ENCODE results near the gene CMTM8. TPM values are rescaled to one million over a fixed set of nuclear protein-coding genes. Genes with fewer than 3 reads are reported as not detected.
"Not testable (repeated sequence)": the region's sequence is repeated elsewhere in the genome, so short reads cannot be mapped to it uniquely, and the experiment has no call there.

The CMTM8 gene
- total RNA-seq, 2 experiments from 2014 or later: 5.7 to 6.2 TPM

DNA sequence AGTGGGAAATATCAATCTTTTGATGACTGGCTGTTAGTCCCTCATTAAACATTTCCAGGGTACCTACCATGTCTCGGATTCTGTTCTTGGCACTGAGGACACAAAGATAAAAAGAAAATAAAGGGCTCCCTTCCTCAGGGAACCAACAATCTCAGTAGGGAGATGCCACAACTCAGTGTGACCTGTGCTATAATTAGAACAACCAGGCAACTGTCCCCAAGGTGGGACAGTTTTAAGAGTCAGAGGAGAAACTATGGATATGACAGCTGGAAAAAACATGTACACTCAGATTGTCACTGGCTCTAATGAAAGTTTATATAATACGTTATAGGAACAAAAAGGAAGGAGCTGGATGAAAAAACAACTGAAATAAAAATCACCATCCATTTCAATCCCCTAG, 23.3 kb upstream of the CMTM8 start:
- Mint-ChIP-seq H3K9me3 (no peaks in the 10 kb centered on the region), H3K27me3 (peaks cover 3% of the 10 kb centered on the region), H3K4me1 (no peaks in the 10 kb centered on the region), H3K27ac (no peak overlapping the region), H3K4me3 (no peak overlapping the region), H3K36me3 (ENCODE audit: low read depth) (no peaks in the 10 kb centered on the region)
- CTCF ChIA-PET: interaction anchor here (0.9 kb wide), 1 partner anchor 25 kb away, joined by 3 read pairs; no protein-coding TSS in a partner anchor
- POLR2A ChIA-PET: no interaction called here
- DNase-seq: no peak

DNA sequence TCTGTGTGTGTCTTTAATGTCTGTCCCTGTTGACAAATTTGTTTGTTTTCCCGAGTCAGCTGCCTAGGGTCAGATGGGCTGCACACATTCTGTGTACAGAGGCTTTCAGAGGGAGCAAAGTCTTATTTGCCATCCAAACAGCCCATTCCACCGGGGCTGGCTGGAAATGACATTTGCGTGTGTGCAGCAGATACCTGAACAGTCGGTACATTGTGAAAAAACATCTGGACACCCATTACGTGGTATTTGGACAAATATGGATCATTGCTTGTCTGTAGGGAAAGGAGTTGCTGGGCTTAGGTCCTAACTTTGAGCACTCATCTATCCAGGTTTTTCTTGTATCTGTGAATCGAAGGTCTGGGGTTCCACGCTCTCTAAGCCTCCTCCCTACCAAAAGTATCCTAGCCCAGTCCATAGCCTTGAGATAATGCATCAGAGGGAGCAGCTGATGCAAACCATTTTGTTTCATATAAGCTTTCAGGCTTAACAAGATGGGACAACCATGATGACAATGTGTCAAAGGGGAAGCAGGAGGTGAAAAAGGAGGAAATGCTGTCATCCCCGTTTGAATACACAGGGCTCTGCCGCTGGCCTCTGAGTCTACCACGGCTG, 22.2 kb upstream of the CMTM8 start:
- Mint-ChIP-seq H3K36me3 (ENCODE audit: low read depth) (no peaks in the 10 kb centered on the region), H3K4me3 (no peak overlapping the region), H3K27me3 (peaks cover 3% of the 10 kb centered on the region), H3K9me3 (peaks cover 5% of the 10 kb centered on the region), H3K4me1 (no peaks in the 10 kb centered on the region), H3K27ac (no peak overlapping the region)
- CTCF ChIA-PET: interaction anchor here (0.9 kb wide), 1 partner anchor 24 kb away, joined by 3 read pairs; no protein-coding TSS in a partner anchor
- no peak for DNase-seq
- POLR2A ChIA-PET: no interaction called here

DNA sequence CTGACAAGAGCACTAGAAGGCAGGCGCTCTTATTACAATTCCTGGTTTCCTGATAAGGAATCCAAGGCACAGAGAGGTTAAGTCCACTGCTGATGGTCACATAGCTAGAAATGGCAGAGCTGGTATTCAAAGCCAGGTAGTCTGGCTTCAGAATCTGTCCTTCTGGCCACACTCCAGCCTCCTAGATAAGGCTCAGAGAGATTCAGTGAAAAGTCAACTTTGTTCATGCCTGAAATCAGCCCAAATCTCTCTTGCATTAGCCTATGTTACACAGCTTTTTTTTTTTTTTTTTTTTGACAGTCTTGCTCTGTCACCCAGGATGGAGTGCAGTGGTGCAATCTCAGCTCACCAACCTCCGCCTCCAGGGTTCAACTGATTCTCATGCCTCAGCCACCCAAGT, 21.1 kb upstream of the CMTM8 start:
- H3K27me3 Mint-ChIP-seq: peaks cover 3% of the 10 kb centered on the region
- no peaks in the 10 kb centered on the region for H3K4me1 Mint-ChIP-seq
- H3K4me3 Mint-ChIP-seq: no peak overlapping the region
- no peak for DNase-seq
- no peak overlapping the region for H3K27ac Mint-ChIP-seq
- H3K36me3 Mint-ChIP-seq (ENCODE audit: low read depth): no peaks in the 10 kb centered on the region
- POLR2A ChIA-PET: no interaction called here
- CTCF ChIA-PET: interaction anchor here (0.6 kb wide), 1 partner anchor 18 kb away, joined by 3 read pairs; no protein-coding TSS in a partner anchor
- H3K9me3 Mint-ChIP-seq: peaks cover 6% of the 10 kb centered on the region

DNA sequence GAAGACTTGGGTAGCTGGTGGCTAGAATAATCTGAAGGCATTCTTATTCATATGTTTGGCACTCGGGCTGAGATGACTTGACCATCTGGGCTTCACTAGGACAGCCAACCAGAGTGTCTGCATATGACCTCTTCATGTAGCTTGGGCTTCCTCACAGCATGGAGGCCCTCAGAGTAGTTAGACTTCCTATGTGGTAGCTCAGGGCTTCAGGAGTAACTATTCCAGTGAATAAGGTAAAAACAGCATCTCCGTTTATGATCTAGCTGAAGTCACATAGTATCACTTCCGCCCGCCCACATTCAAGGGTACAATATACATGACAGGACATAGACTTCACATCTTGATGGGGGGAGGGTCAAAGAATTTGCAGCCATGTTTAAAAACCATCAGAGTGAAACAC, 18.9 kb upstream of the CMTM8 start:
- no peak for DNase-seq
- Mint-ChIP-seq H3K27me3 (peaks cover 3% of the 10 kb centered on the region), H3K36me3 (ENCODE audit: low read depth) (no peaks in the 10 kb centered on the region), H3K9me3 (peaks cover 6% of the 10 kb centered on the region), H3K4me3 (no peak overlapping the region), H3K4me1 (no peaks in the 10 kb centered on the region), H3K27ac (no peak overlapping the region)
- ChIA-PET POLR2A (no interaction called here), CTCF (no interaction called here)

DNA sequence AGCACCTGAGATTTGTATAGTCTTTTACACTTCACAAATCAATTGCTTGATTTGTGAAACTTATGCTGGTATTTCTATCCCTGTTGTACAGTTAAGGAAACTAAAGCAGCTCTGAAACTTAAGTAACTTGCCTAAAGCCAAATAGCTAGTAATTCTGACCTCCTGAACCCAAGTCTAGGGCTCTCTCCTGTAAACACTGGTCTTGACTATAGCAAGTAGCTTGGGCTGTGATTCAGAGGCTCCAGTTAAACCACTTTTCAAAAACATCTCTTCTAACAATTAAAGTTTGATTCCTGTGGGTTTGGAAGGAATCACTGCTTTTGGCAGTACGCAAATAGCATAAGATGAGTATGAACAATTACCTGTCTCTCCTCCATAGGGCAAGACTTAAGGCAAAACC, 18.5 kb upstream of the CMTM8 start:
- no peak for DNase-seq
- Mint-ChIP-seq H3K27me3 (peaks cover 3% of the 10 kb centered on the region), H3K4me3 (no peak overlapping the region), H3K4me1 (no peaks in the 10 kb centered on the region), H3K36me3 (ENCODE audit: low read depth) (no peaks in the 10 kb centered on the region), H3K9me3 (peaks cover 6% of the 10 kb centered on the region), H3K27ac (no peak overlapping the region)
- ChIA-PET CTCF (no interaction called here), POLR2A (no interaction called here)

DNA sequence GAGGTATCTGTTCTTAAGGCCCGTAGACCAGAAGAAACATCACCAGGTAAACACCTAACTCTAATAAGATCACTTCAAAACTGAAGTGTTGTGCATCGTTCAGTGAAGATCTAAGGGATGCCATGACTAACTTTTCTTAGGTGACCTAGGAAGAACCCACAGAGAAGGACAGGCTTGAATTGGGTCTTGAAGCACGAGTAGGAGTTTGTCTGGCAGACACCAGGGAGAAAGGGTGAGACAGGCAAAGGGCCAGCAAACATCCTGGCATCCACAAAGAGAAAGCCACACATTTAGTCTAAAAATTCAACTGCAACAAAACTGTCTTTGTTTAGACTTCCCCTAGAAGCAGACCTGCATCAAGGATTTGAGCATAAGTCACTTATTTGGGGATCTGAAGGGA, 15.5 kb upstream of the CMTM8 start:
- Mint-ChIP-seq H3K27ac (no peak overlapping the region), H3K4me3 (no peak overlapping the region), H3K4me1 (no peaks in the 10 kb centered on the region), H3K36me3 (ENCODE audit: low read depth) (no peaks in the 10 kb centered on the region), H3K9me3 (peaks cover 6% of the 10 kb centered on the region), H3K27me3 (peaks cover 2% of the 10 kb centered on the region)
- POLR2A ChIA-PET: no interaction called here
- CTCF ChIA-PET: no interaction called here
- no peak for DNase-seq

DNA sequence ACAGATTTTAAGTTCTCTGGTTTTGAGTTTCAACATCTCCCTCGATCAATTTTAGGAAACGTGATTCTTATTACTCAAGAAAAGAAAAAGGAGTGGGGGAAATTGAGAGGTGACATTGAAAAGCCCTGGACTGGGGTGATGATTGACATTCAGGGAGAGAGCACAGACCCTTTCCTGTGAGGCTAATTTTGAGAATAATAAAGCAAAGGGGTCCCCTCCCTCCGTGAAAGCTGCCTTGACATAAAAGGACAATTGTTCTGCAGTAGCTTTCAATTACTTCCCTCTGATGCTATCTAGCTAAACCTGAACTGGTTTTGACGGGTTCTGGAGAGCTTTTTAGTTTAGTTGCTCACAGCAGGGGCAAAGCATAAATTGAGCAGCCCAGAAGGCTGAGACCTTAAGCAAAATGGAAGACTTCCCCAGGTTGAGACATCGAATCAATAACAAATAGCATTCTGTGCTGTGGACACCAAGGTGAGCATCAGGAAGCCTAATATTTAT, 14.4 kb upstream of the CMTM8 start:
- no peak for DNase-seq
- H3K4me1 Mint-ChIP-seq: no peaks in the 10 kb centered on the region
- no peak overlapping the region for H3K4me3 Mint-ChIP-seq
- no peak overlapping the region for H3K27ac Mint-ChIP-seq
- ChIA-PET CTCF (no interaction called here), POLR2A (no interaction called here)
- peaks cover 6% of the 10 kb centered on the region for H3K9me3 Mint-ChIP-seq
- H3K27me3 Mint-ChIP-seq: peaks cover 2% of the 10 kb centered on the region
- no peaks in the 10 kb centered on the region for H3K36me3 Mint-ChIP-seq (ENCODE audit: low read depth)

DNA sequence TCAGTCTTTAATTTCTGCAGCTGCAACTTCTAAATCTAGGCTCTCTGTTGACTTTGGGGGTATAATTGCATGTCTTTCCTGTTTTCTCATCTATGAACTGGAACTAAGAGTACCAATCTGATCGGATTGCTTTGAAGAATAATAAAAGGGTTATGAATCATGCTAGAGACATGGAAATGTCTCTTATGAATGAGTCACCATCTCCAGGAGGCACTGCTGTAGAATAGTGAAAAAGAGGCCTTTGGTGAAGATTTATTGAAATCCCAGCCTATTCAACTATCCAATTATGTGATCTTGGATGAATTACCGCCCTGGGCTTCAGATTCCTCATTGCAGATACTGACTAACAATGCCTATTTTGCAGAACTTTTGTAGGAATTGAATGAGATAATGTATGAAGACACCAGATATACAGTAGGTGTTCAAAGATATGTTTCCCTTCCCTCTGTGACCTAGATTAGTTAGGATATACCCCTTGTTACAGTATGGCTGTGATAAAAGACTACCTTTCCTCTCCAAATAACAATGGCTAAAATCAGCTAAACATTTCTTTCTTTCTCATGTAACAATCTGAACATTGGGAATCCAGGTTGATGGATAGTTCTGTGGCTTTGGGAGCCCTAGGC, 11.5 kb upstream of the CMTM8 start:
- Mint-ChIP-seq H3K9me3 (no peaks in the 10 kb centered on the region), H3K4me1 (no peaks in the 10 kb centered on the region), H3K4me3 (no peak overlapping the region), H3K27ac (no peak overlapping the region), H3K27me3 (peaks cover 2% of the 10 kb centered on the region), H3K36me3 (ENCODE audit: low read depth) (no peaks in the 10 kb centered on the region)
- ChIA-PET CTCF (interaction anchor here (1.4 kb wide), 1 partner anchor 13 kb away, joined by 5 read pairs; no protein-coding TSS in a partner anchor), POLR2A (no interaction called here)
- DNase-seq: no peak

DNA sequence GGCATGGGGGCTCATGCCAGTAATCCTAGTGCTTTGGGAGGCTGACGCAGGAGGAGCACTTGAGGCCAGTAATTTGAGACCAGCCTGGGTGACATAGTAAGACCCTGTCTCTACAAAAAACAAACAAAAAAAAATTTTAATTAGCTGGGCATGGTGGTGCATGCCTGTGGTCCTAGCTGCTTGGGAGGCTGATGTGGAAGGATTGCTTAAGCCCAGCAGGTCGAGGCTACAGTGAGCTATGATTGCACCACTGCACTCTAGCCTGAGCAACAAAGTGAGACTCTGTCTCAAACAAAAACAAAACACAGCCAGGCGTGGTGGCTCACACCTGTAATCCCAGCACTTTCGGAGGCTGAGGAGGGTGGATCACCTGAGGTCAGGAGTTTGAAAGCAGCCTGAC, 9.7 kb upstream of the CMTM8 start:
- POLR2A ChIA-PET; H3K36me3 Mint-ChIP-seq (ENCODE audit: low read depth); H3K9me3 Mint-ChIP-seq; DNase-seq; H3K27ac Mint-ChIP-seq; CTCF ChIA-PET; H3K27me3 Mint-ChIP-seq; H3K4me1 Mint-ChIP-seq; H3K4me3 Mint-ChIP-seq: not testable (repeated sequence)

DNA sequence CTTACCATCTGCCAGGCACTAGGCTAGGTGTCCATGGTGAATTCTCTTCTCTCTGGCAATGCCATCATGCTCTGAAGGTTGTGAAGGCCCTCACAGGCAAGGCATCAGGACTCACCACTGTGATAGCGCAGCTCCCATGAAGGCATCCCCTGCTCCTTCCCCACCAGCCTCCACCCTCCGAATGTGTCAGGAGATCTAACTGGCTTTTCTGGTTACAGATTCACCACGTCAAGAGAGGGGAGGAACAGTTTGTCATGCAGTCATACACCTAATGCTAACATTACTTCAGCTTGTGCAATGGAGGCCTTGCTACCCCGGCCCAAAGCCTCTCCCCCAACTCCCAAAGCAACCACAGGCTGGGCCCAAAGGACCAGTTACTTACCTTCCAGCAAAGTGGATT, 8.9 kb upstream of the CMTM8 start:
- Mint-ChIP-seq H3K4me3 (no peak overlapping the region), H3K9me3 (no peaks in the 10 kb centered on the region), H3K4me1 (no peaks in the 10 kb centered on the region), H3K27me3 (peaks cover 2% of the 10 kb centered on the region), H3K27ac (no peak overlapping the region), H3K36me3 (ENCODE audit: low read depth) (no peaks in the 10 kb centered on the region)
- no peak for DNase-seq
- POLR2A ChIA-PET: no interaction called here
- CTCF ChIA-PET: no interaction called here

DNA sequence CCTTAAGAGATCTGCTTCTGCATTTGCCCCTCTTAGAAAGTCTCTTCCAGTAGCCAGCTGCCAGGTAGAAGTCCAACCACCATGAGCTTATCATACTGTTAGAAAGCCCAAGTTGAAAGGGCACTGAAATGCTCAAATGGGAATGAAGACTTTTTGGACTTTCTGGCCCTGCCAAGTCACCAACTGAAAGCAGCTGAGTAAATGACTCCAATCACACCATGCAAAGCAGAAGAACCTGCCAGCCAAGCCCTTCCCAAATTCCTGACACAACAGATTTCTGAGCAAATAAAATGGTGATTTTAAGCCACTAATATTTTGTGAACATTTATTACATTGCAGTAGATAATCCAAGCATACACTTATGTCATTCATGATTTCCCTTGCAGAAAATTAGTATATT, 2.1 kb upstream of the CMTM8 start:
- H3K36me3 Mint-ChIP-seq (ENCODE audit: low read depth): no peaks in the 10 kb centered on the region
- ChIA-PET POLR2A (no interaction called here), CTCF (interaction anchor here (1.3 kb wide), 1 partner anchor 60 kb away, joined by 4 read pairs; no protein-coding TSS in a partner anchor)
- no peak overlapping the region for H3K27ac Mint-ChIP-seq
- H3K27me3 Mint-ChIP-seq: peaks cover 31% of the 10 kb centered on the region
- H3K4me3 Mint-ChIP-seq: no peak overlapping the region
- DNase-seq: no peak
- H3K9me3 Mint-ChIP-seq: peaks cover 3% of the 10 kb centered on the region
- H3K4me1 Mint-ChIP-seq: peaks cover 22% of the 10 kb centered on the region

DNA sequence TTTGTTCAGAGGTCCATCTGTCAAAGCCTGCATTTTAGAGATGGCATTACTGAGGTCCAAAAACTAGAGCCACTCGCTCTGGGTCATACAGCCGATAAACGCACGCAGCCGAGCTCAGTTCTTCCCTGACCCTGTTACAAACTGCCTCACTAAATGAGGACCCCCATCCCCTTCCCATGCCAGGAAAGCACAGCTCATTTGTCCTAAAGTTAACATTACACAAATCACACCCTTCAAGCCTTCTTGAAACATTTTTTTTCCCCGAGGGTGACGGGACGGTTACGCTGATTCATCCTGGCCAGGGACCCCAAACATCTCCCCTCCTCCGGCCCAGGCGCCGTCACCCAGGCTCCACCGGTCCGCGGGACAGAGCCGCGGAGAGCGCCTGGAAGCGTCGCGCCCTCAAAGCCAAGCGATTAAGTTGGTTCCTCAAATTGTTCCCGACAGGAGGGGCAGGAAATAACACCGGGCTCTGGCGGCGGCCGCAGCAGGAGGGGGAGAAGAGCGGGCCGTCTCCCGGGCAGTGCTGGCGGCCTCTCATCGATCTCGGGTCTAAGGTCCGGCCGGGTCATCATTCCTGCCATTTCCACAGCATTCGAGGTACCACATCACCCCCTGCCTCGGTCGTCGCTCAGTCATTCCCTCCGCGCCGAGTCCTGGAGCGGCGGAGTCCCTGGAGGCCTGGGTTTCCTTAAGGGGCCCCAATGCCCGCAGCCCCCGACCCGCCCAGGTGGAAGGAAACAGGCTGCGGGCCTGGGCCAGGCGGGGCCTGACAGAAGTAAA, 619 bp upstream of the CMTM8 start:
- Mint-ChIP-seq H3K27me3 (peaks cover 31% of the 10 kb centered on the region), H3K4me3 (peak overlapping the region; percentile 49), H3K27ac (no peak overlapping the region), H3K9me3 (peaks cover 3% of the 10 kb centered on the region), H3K36me3 (ENCODE audit: low read depth) (peaks cover 3% of the 10 kb centered on the region), H3K4me1 (peaks cover 22% of the 10 kb centered on the region)
- CTCF ChIA-PET: interaction anchor here (0.7 to 1.5 kb wide), 2 partner anchors 10 to 58 kb away, joined by 3 read pairs; no protein-coding TSS in a partner anchor
- POLR2A ChIA-PET: interaction anchor here (0.9 to 2.6 kb wide), 4 partner anchors 51 to 705 kb away, joined by 3 to 14 read pairs (median 4); partner anchors contain the start of gene STT3B
- no peak for DNase-seq
